Measurements from ENCODE around the gene SH3BP4.

SH3BP4 gene
- 0.19 to 0.65 (median 0.25) reads per million in 3 experiments for total RNA-seq

- no peak for DNase-seq
Observed at GRCh38 chr2:234951664-234952269, at the start of gene SH3BP4. TSS of gene SH3BP4 (plus strand) at chr2:234952017. CDS start at chr2:235035003, 82,986 bp downstream.

- no peak for DNase-seq
Observed at GRCh38 chr2:234904785-234905184, 47.0 kb upstream of the SH3BP4 start.

GRCh38 chr2:234905547-234906265, 46.1 kb upstream of the SH3BP4 start:
- no peak for DNase-seq

- no peak for DNase-seq
Observed at GRCh38 chr2:234910186-234910679, 41.6 kb upstream of the SH3BP4 start.

- DNase-seq, result no peak
Observed at GRCh38 chr2:234911271-234911670, 40.5 kb upstream of the SH3BP4 start.

GRCh38 chr2:234912437-234912836, 39.4 kb upstream of the SH3BP4 start:
- DNase-seq, result no peak

- no peak for DNase-seq
Observed at GRCh38 chr2:234913208-234913626, 38.6 kb upstream of the SH3BP4 start.

- no peak for DNase-seq
Observed at GRCh38 chr2:234914371-234915154, 37.3 kb upstream of the SH3BP4 start.

- DNase-seq, result no peak
Observed at GRCh38 chr2:234916674-234917073, 35.1 kb upstream of the SH3BP4 start.

- DNase-seq, result no peak
Observed at GRCh38 chr2:234917211-234917975, 34.4 kb upstream of the SH3BP4 start.

- DNase-seq, result no peak
Observed at GRCh38 chr2:234919711-234920110, 32.1 kb upstream of the SH3BP4 start.

- no peak for DNase-seq
Observed at GRCh38 chr2:234920836-234921235, 31.0 kb upstream of the SH3BP4 start.

- DNase-seq, result no peak
Observed at GRCh38 chr2:234929002-234929401, 22.8 kb upstream of the SH3BP4 start.

- DNase-seq, result no peak
Observed at GRCh38 chr2:234930397-234930796, 21.4 kb upstream of the SH3BP4 start.

- DNase-seq, result no peak
Observed at GRCh38 chr2:234931371-234931770, 20.4 kb upstream of the SH3BP4 start.

GRCh38 chr2:234932591-234933168, 19.1 kb upstream of the SH3BP4 start:
- no peak for DNase-seq

GRCh38 chr2:234935311-234935710, 16.5 kb upstream of the SH3BP4 start:
- DNase-seq, result no peak

GRCh38 chr2:234939576-234939975, 12.2 kb upstream of the SH3BP4 start:
- no peak for DNase-seq

GRCh38 chr2:234939996-234940395, 11.8 kb upstream of the SH3BP4 start:
- DNase-seq, result no peak

GRCh38 chr2:234940527-234940926, 11.3 kb upstream of the SH3BP4 start:
- DNase-seq, result no peak

GRCh38 chr2:234945339-234945873, 6.4 kb upstream of the SH3BP4 start:
- DNase-seq, result no peak

GRCh38 chr2:234947556-234947955, 4.3 kb upstream of the SH3BP4 start:
- no peak for DNase-seq

Measured in central memory CD4-positive, alpha-beta T cell (primary cell).